Neural progenitor cell (in vitro differentiated cells): ENCODE data around the gene HECTD4. TPM values are rescaled to one million over a fixed set of nuclear protein-coding genes. Genes with fewer than 3 reads are reported as not detected.

Source experiments
- DNase-seq: peaks from one replicate; pipeline ENCODE4 v3.0.0-alpha.2; 2016; ENCODE audit warnings: low spot score
- H2AFZ ChIP-seq: fragments of 200-600 bp; sonication (generic); replicated peaks from 2 replicates; pipeline ENCODE4 v1.6.1; 2016; ENCODE audit warnings: antibody characterized with exemption
- H3F3A ChIP-seq: fragments of 200-600 bp; sonication (generic); 2 replicates; pipeline ENCODE4 v1.6.1; 2016; ENCODE audit warnings: antibody characterized with exemption, low read depth
- H3K27ac ChIP-seq: fragments of 200-600 bp; sonication (generic); 2 replicates; pipeline ENCODE4 v1.5.1; 2016; ENCODE audit warnings: mild to moderate bottlenecking
- H3K27me3 ChIP-seq: fragments of 200-600 bp; sonication (generic); 2 replicates; pipeline ENCODE4 v1.6.1; 2016; ENCODE audit warnings: mild to moderate bottlenecking, moderate library complexity
- H3K36me3 ChIP-seq: fragments of 200-600 bp; sonication (generic); 2 replicates; pipeline ENCODE4 v1.5.1; 2016
- H3K4me1 ChIP-seq: fragments of 200-600 bp; sonication (generic); 2 replicates; pipeline ENCODE4 v1.6.1; 2016; ENCODE audit warnings: mixed run types
- H3K4me2 ChIP-seq: fragments of 200-600 bp; sonication (generic); 2 replicates; pipeline ENCODE4 v1.6.1; 2016
- H3K4me3 ChIP-seq: fragments of 200-600 bp; sonication (generic); 2 replicates; pipeline ENCODE4 v1.5.1; 2016
- H3K79me2 ChIP-seq: fragments of 200-600 bp; sonication (generic); 2 replicates; pipeline ENCODE4 v1.6.1; 2016; ENCODE audit warnings: low read depth
- H3K9ac ChIP-seq: fragments of 200-600 bp; sonication (generic); 2 replicates; pipeline ENCODE4 v1.6.1; 2016
- H3K9me3 ChIP-seq: fragments of 200-600 bp; sonication (generic); 2 replicates; pipeline ENCODE4 v1.5.1; 2016; ENCODE audit warnings: low read depth
- H4K20me1 ChIP-seq: fragments of 200-600 bp; sonication (generic); 2 replicates; pipeline ENCODE4 v1.6.1; 2016; ENCODE audit warnings: low read depth
- H3K27ac Mint-ChIP-seq: 3 replicates; pipeline ENCODE4 v1.8.0; 2021; ENCODE audit warnings: mixed read lengths
- H3K27me3 Mint-ChIP-seq: 2 replicates; pipeline ENCODE4 v1.8.0; 2022; ENCODE audit warnings: low read depth, mild to moderate bottlenecking, inconsistent platforms, moderate library complexity, mixed read lengths; ENCODE audit not compliant: insufficient read depth
- H3K36me3 Mint-ChIP-seq: 3 replicates; pipeline ENCODE4 v1.8.0; 2021; ENCODE audit warnings: mixed read lengths
- H3K4me1 Mint-ChIP-seq: 3 replicates; pipeline ENCODE4 v1.8.0; 2021; ENCODE audit warnings: mixed read lengths
- H3K4me3 Mint-ChIP-seq: 3 replicates; pipeline ENCODE4 v1.8.0; 2021; ENCODE audit warnings: mild to moderate bottlenecking, moderate library complexity, mixed read lengths
- H3K9me3 Mint-ChIP-seq: 3 replicates; pipeline ENCODE4 v1.8.0; 2020; ENCODE audit warnings: mixed read lengths
- CTCF ChIP-seq: fragments of 200-600 bp; sonication (generic); IDR thresholded peaks from 2 replicates; pipeline ENCODE4 v1.5.1; 2017; ENCODE audit warnings: antibody characterized with exemption, mild to moderate bottlenecking
- EZH2 ChIP-seq: fragments of 200-600 bp; sonication (generic); IDR thresholded peaks from 2 replicates; pipeline ENCODE4 v1.6.1; 2017; ENCODE audit warnings: antibody characterized with exemption, mild to moderate bottlenecking, moderate library complexity
- EZH2phosphoT487 ChIP-seq: fragments of 200-600 bp; sonication (generic); IDR thresholded peaks from 2 replicates; pipeline ENCODE4 v1.6.1; 2017; ENCODE audit warnings: antibody characterized with exemption
- total RNA-seq: library from RNA; depleted of rRNA; stranded (reverse); fragments of >200 nt; gene quantifications from 2 replicates; pipeline ENCODE4 v1.2.3, GENCODE V29; 2015; ENCODE audit warnings: low replicate concordance

HECTD4 gene
- total RNA-seq, 1 donor from 2014 or later = 11.0 TPM

DNA sequence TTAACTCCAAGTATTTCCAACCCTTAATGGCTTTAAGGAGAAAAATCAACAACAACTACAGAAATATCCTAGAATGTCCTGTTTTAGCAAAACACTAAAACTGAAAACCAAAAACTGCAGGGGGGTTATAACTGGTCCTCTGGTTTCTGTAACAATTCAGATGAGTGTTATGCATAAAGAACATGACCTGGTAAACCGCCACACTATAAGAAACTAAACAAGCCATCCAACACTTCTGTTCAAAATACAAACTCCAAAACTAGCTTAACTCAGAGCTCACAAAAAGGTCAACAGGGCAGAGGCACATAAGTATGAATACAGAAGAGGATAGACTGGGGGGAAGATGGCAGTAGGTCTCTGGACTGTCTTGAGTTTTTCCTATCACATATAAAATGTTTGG is 38.0 kb downstream of the HECTD4 start:
- peaks cover 15% of the 10 kb centered on the region for H3K4me1 Mint-ChIP-seq
- no peaks in the 10 kb centered on the region for H3K9me3 ChIP-seq
- no peaks in the 10 kb centered on the region for H3K36me3 ChIP-seq
- H3K27me3 Mint-ChIP-seq = no peaks in the 10 kb centered on the region
- H3K36me3 Mint-ChIP-seq = no peaks in the 10 kb centered on the region
- H3K9me3 Mint-ChIP-seq = no peaks in the 10 kb centered on the region
- peaks cover 7% of the 10 kb centered on the region for H3K4me1 ChIP-seq
- no peak overlapping the region for H3K27ac ChIP-seq
- H3F3A ChIP-seq = no peaks in the 10 kb centered on the region
- H2AFZ ChIP-seq = no peak overlapping the region
- no peak overlapping the region for H3K4me2 ChIP-seq
- H3K79me2 ChIP-seq = peaks cover 89% of the 10 kb centered on the region
- no peak overlapping the region for H3K9ac ChIP-seq
- H4K20me1 ChIP-seq = peaks cover 34% of the 10 kb centered on the region
- no peak overlapping the region for H3K27ac Mint-ChIP-seq
- no peak overlapping the region for H3K4me3 ChIP-seq
- no peak overlapping the region for H3K4me3 Mint-ChIP-seq
- TF ChIP-seq EZH2 (no peak), EZH2phosphoT487 (no peak), CTCF (no peak)
- DNase-seq = no peak
- no peaks in the 10 kb centered on the region for H3K27me3 ChIP-seq

DNA sequence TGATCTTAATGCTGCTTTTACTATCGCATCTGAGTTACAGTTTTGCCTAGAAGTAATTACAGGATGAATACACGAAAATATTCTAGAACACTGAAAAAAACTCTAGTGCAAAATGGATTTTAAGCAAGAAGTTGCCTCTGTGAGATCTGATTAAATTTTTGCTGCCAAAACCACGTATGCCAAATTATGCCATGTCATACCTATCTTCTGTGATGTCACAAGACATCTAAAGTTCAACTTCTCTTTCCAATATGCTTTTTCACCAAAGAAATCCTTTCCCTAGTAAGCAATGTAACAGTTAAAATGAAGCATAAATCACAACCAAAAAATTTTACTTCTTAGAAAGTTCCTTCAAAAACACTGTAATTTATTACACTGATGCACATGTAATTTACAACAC is 39.6 kb downstream of the HECTD4 start:
- Mint-ChIP-seq H3K27me3 (no peaks in the 10 kb centered on the region), H3K27ac (no peak overlapping the region), H3K4me3 (no peak overlapping the region), H3K36me3 (peaks cover 6% of the 10 kb centered on the region), H3K4me1 (peaks cover 15% of the 10 kb centered on the region), H3K9me3 (no peaks in the 10 kb centered on the region)
- H3K4me1 ChIP-seq = peaks cover 7% of the 10 kb centered on the region
- no peak for TF ChIP-seq CTCF
- no peak for TF ChIP-seq EZH2phosphoT487
- no peak for TF ChIP-seq EZH2
- H3K36me3 ChIP-seq = no peaks in the 10 kb centered on the region
- no peak overlapping the region for H3K4me2 ChIP-seq
- H3K79me2 ChIP-seq = peaks cover 80% of the 10 kb centered on the region
- H2AFZ ChIP-seq = no peak overlapping the region
- no peaks in the 10 kb centered on the region for H3K9me3 ChIP-seq
- no peaks in the 10 kb centered on the region for H3K27me3 ChIP-seq
- H3K4me3 ChIP-seq = no peak overlapping the region
- no peak for DNase-seq
- H4K20me1 ChIP-seq = peaks cover 30% of the 10 kb centered on the region
- no peak overlapping the region for H3K27ac ChIP-seq
- no peaks in the 10 kb centered on the region for H3F3A ChIP-seq
- no peak overlapping the region for H3K9ac ChIP-seq

GRCh38 chr12:112341046-112341825 is 41.0 kb downstream of the HECTD4 start:
- Histone ChIP-seq H3K4me3 (no peak overlapping the region), H3F3A (no peaks in the 10 kb centered on the region), H3K27ac (peak overlapping the region; percentile 47), H3K79me2 (peaks cover 74% of the 10 kb centered on the region), H3K4me2 (no peak overlapping the region), H3K9ac (no peak overlapping the region), H3K4me1 (peaks cover 7% of the 10 kb centered on the region), H3K36me3 (no peaks in the 10 kb centered on the region), H2AFZ (no peak overlapping the region), H4K20me1 (peaks cover 27% of the 10 kb centered on the region), H3K9me3 (no peaks in the 10 kb centered on the region), H3K27me3 (no peaks in the 10 kb centered on the region)
- H3K27me3 Mint-ChIP-seq = no peaks in the 10 kb centered on the region
- peaks cover 14% of the 10 kb centered on the region for H3K4me1 Mint-ChIP-seq
- TF ChIP-seq CTCF (no peak), EZH2phosphoT487 (no peak), EZH2 (no peak)
- DNase-seq = no peak
- H3K36me3 Mint-ChIP-seq = peaks cover 10% of the 10 kb centered on the region
- H3K27ac Mint-ChIP-seq = peak overlapping the region; percentile 25
- H3K9me3 Mint-ChIP-seq = no peaks in the 10 kb centered on the region
- H3K4me3 Mint-ChIP-seq = no peak overlapping the region
